GM21786 (cell line): ENCODE results near the gene ZBTB16.

Source experiments
- ATAC-seq: cut with Tn5 transposase; IDR thresholded peaks from one replicate; pipeline ENCODE4 v1.9.1; 2021; ENCODE audit not compliant: unreplicated experiment

The ZBTB16 gene

GRCh38 chr11:114273890-114274635 is 214.6 kb downstream of the ZBTB16 start:
- no peak for ATAC-seq

DNA sequence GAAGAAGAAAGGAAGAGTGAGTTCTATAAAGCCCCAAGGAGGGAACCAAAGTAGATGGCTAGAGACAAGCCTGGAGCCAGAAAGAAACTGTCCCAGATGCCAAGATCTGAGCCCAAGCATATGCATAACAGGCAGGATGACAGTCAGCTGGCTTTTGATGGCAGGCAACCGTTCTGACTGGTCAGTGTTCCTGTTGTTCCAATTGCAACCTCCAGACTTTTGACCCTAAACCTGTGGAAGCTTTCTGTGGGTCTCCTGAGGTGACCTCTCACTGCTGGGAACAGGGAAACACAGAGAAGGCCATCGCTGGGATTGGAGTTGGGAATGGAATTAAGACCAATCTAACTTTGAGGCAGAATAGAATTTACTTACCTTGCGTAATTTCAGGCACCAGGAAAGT is 215.1 kb downstream of the ZBTB16 start:
- no peak for ATAC-seq

DNA sequence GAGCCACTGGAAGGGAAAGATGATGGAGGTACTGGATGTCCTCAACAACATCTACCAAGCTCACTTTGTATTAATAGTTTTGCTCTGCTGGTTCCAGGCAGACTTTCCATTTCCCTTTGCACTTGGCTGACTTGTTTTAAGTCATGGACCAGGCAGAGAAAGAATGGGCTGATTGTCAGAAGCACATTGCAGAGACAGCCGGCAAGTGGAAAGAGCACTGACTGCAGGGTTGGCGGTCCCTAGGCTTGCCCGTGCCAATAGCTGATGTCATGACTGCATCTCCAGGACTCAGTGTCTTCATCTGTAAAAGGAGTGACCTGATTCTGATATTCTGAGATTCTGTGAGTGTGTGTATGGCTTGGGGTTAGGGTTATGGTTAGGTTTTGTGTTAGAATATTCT is 215.8 kb downstream of the ZBTB16 start:
- no peak for ATAC-seq

GRCh38 chr11:114276077-114276476 is 216.6 kb downstream of the ZBTB16 start:
- no peak for ATAC-seq

DNA sequence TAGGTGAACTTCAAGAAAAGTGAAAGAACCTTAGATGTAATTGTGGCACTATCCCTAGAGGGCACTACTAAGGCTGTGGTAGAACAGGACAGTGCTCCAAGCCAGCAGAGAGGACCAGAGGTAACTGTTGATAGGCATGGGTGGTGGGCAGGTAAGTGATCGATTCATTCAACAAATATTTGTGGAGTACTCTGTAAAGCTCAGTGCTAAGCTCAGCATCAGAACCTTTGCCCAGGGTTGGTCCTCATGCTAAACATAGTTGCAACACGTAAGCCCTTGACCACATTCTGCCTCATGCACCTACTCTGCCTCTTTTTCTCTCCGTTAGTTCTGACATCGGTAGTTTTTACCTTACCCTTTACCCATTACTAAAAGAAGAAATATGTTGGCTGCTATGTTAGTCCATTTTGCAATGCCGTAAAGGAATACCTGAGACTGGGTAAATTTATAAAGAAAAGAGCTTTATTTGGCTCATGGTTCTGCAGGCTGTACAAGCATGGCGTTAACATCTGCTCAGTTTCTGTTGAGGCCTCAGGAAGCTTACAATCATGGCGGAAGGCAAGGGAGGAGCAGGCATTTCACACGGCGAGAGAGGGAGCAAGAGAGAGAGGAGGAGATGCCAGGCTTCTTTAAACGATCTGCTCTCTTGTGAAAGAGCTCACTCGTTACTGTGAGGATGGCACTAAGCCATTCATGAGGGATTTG is 218.3 kb downstream of the ZBTB16 start:
- no peak for ATAC-seq

DNA sequence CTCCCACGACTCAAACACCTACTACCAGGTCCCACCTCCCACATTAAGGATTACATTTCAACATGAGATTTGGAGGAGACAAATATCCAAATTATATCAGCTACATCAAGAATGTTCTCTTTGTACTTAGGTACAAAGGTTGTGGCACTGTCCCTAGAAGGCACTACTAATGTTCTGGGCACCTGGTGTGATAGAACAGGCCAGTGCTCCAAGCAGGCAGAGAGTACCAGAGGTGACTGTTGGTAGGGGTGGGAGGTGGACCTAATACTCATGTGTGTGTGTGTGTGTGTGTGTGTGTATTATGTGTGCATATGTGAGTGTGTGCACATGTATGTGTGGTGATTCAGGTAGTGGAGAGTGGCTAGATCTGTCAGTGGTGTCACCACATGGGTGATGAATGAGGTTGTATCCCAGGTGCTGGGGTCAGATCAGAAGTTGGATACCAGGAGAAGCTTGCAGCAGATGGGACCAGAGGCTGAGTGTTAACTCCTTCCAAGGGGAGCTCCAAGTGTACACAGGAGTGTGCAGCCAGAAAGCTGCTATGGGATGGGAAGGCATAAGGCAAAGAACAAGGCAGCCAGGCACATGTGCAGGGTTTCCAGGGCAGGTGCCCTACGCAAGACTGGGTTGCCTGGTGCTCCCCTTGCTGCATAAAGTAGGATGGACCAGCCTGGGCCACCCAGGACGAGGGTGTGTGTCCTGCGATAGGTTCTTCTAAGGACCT is 219.0 kb downstream of the ZBTB16 start:
- no peak for ATAC-seq

- ATAC-seq: no peak
Observed at GRCh38 chr11:114279792-114280546, 220.5 kb downstream of the ZBTB16 start.

GRCh38 chr11:114280696-114281095 is 221.2 kb downstream of the ZBTB16 start:
- ATAC-seq: no peak

- no peak for ATAC-seq
Observed at GRCh38 chr11:114281388-114281956, 222.0 kb downstream of the ZBTB16 start.

GRCh38 chr11:114282488-114282887 is 223.0 kb downstream of the ZBTB16 start:
- ATAC-seq: no peak

DNA sequence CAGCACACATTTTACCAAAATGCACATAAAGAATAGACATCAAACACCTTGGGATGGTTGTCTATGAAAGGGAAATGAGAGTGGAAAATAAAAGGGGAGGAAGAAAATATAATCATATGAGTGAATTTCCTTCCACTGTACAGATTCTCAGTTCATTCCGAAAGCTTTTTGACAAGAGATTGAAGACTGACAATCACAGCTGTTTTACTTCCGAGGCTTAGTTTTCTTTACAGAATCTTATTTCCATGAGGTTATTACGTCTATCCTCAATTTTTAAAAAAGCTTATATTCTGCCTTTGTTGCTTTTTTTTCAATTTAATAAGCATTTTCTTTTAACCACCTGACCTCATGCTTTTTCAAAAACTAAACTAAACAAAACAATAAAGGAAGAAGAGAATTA is 223.9 kb downstream of the ZBTB16 start:
- ATAC-seq: no peak

DNA sequence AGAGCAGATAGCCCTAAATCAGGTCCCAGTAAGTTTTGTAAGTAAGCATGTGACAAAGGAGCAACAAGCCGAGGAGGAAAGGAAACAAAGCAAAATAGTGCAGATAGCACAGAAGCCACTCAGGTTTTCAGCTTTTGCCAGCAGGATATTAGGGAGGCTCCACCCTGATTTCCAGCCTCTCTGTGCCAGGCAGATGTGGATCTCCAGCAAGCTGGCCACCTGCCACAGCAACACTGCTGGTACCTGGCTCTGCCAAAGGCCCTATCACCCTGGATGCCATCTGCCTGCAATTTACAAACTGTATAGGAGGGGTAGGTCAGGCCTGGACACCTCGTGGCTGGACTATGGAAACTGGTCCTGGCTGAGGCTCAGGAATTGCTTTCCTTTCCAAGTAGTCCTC is 224.5 kb downstream of the ZBTB16 start:
- ATAC-seq: no peak

DNA sequence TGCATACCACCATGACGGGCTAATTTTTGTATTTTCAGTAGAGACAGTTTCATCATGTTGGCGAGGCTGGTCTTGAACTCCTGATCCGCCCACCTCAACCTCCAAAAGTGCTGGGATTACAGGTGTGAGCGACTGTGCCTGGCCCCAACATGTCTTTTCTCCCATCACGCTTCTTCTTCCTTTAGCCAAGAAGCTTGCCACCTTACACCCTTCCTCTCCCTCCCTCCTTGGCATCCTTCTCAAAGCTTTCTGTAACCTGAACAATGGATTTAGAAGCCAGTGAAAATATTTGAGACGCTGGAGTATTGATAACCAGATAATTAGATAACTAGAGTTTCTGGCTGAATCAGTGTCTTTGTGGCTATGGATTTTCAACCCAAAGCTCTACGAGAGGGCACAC is 225.4 kb downstream of the ZBTB16 start:
- no peak for ATAC-seq

DNA sequence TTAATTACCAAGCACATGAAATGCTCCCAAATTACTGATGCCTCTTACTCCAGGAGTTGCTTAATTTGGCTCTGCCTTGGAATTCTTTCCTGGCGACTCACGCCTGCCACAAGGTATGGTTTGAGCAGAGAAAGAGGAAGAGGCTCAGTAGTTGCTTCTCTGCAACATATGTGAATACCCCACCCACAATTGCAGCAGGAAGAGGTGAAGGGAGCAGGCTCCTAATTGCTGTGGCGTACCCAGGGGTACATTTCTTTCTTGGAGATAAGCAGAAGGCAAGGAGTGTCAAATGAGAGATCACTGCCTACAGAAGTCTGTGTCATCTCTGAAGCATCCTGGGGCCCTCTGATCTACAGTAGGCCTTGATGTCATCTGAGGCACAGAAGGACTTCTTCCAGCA is 226.1 kb downstream of the ZBTB16 start:
- ATAC-seq: no peak

- ATAC-seq: no peak
Observed at GRCh38 chr11:114286229-114286628, 226.7 kb downstream of the ZBTB16 start.

DNA sequence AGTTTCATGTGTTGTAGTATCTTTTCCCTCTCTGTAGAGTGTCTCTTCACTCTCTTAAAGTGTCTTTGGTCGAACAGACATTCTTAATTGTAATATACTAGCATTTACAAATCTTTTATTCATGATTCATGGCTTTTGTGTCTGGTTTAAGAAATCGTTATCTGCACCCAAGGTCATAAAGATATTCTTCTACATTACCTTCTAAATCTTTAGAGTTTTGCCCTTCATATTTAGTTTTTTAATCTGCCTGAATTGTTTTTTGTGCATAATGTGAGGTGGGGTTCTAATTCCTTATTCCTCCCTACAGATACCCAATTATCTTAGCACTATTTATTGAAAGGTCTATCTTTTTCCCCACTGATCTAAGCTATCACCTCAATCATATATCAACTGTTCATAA is 227.6 kb downstream of the ZBTB16 start:
- ATAC-seq: no peak

DNA sequence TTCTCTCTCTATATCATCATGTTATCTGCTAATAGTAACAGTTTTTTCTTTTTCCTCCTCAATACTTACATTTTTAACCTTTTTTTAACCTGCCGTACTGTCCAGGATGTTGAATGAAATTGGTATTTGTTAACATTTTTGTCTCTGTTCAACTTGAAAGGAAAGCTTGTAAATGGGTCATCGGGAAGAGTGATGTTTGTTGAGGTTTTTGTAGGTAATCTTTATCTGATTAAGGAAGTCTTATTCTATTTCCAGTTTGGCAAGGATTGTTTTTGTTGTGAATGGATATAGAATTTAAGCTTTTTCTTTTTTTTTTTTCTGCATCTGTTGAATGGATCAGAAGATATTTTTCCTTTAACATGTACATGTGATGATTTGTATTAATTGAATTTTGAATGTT is 228.6 kb downstream of the ZBTB16 start:
- ATAC-seq: no peak

DNA sequence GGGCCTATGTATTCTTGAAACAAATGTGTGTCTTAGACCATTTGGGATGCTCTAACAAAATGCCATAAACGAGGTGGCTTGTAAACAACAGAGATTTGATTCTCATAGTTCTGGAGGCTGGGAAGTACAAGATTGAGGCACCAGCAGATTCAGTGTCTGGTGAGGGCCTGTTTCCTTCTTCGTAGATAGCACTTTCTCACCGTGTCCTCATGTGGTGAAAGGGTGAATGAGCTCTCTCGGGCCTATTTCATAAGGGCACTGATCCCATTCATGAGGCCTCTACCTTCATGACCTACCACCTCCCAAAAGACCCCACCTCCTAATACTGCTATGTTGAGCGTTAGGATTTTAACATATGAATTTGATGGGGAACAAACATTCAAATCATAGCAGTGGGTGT is 230.3 kb downstream of the ZBTB16 start:
- no peak for ATAC-seq

GRCh38 chr11:114290503-114291235 is 231.2 kb downstream of the ZBTB16 start:
- ATAC-seq: no peak

DNA sequence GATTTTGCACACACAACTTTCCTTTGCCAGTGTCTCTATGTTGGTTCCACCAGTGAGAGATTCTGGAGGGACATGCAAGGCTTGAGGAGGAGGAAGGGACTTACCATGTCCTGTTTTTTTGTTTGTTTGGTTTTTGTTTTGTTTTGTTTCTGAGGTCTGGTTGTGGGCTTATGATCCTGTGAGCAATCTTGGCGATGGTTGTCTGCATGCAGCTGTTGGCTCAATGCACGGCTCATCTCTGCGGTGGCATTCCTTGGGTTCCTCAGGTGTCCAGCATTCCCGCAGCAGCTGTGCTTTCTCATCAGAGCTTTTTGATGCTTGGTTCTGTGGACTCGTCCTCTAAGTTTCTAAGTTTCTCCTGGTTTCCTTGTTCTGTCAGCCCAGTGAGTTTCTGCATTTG is 231.9 kb downstream of the ZBTB16 start:
- ATAC-seq: no peak
